ENCODE measurements around the gene PSAP. TPM values are rescaled to one million over a fixed set of nuclear protein-coding genes. Genes with fewer than 3 reads are reported as not detected.
"Not testable (repeated sequence)": the region's sequence is repeated elsewhere in the genome, so short reads cannot be mapped to it uniquely, and the experiment has no call there.

The PSAP gene
- total RNA-seq, 2 donors from 2014 or later = 1,145 to 1,486 TPM

GRCh38 chr10:71856619-71857018 is 5.6 kb upstream of the PSAP start:
- H3K36me3 ChIP-seq = no peaks in the 10 kb centered on the region
- no peak for DNase-seq (ENCODE audit: low spot score)
- no peak for TF ChIP-seq CTCF (IDR thresholded peaks at IDR 0.05)
- no peak overlapping the region for H3K27ac ChIP-seq
- H3K9me3 ChIP-seq = no peaks in the 10 kb centered on the region
- H3K4me3 ChIP-seq = no peak overlapping the region
- no peaks in the 10 kb centered on the region for H3K27me3 ChIP-seq
- peaks cover 0 to 29% of the 10 kb centered on the region in 2 donors for H3K4me1 ChIP-seq

GRCh38 chr10:71854031-71854430 is 3.0 kb upstream of the PSAP start:
- Histone ChIP-seq H3K4me1 (peaks cover 0 to 20% of the 10 kb centered on the region in 2 donors), H3K4me3 (no peak overlapping the region), H3K27me3 (no peaks in the 10 kb centered on the region), H3K36me3 (no peaks in the 10 kb centered on the region), H3K9me3 (no peaks in the 10 kb centered on the region), H3K27ac (no peak overlapping the region)
- TF ChIP-seq CTCF (IDR thresholded peaks at IDR 0.05) = no peak
- DNase-seq (ENCODE audit: low spot score) = no peak

GRCh38 chr10:71852355-71852937 is 1.4 kb upstream of the PSAP start:
- Histone ChIP-seq H3K27ac (peak overlapping the region in 1 of 2 donors; percentile 100), H3K4me3 (no peak overlapping the region), H3K4me1 (peaks cover 0 to 33% of the 10 kb centered on the region in 2 donors), H3K9me3 (no peaks in the 10 kb centered on the region), H3K27me3 (no peaks in the 10 kb centered on the region), H3K36me3 (no peaks in the 10 kb centered on the region)
- no peak for DNase-seq (ENCODE audit: low spot score)
- TF ChIP-seq CTCF (IDR thresholded peaks at IDR 0.05) = no peak

GRCh38 chr10:71851465-71852095 is 529 bp upstream of the PSAP start:
- not testable (repeated sequence) for DNase-seq (ENCODE audit: low spot score); H3K27me3 ChIP-seq; H3K36me3 ChIP-seq; H3K9me3 ChIP-seq
- H3K4me3 ChIP-seq = peak overlapping the region; percentile 18 to 96
- H3K4me1 ChIP-seq = peaks cover 0 to 39% of the 10 kb centered on the region in 2 donors
- peak overlapping the region; percentile 97 to 100 for H3K27ac ChIP-seq

- H3K36me3 ChIP-seq = no peaks in the 10 kb centered on the region
- H3K4me3 ChIP-seq = peak overlapping the region; percentile 86 to 96
- TF ChIP-seq CTCF (IDR thresholded peaks at IDR 0.05) = no peak
- H3K27ac ChIP-seq = peak overlapping the region; percentile 97 to 100
- H3K27me3 ChIP-seq = no peaks in the 10 kb centered on the region
- DNase-seq (ENCODE audit: low spot score) = no peak
- H3K9me3 ChIP-seq = no peaks in the 10 kb centered on the region
- peaks cover 0 to 51% of the 10 kb centered on the region in 2 donors for H3K4me1 ChIP-seq
These were observed 869 bp downstream of the PSAP start for GRCh38 chr10:71850021-71850742.

- Histone ChIP-seq H3K27me3 (no peaks in the 10 kb centered on the region), H3K4me3 (peak overlapping the region in 1 of 2 donors; percentile 96), H3K9me3 (no peaks in the 10 kb centered on the region), H3K27ac (peak overlapping the region in 1 of 2 donors; percentile 35), H3K36me3 (no peaks in the 10 kb centered on the region), H3K4me1 (peaks cover 0 to 51% of the 10 kb centered on the region in 2 donors)
- no peak for TF ChIP-seq CTCF (IDR thresholded peaks at IDR 0.05)
- DNase-seq (ENCODE audit: low spot score) = no peak
These were observed 1.6 kb downstream of the PSAP start for GRCh38 chr10:71849461-71849908.

Measured in right atrium auricular region (tissue), 2 donors.